IMR-90 (cell line): ENCODE measurements around the gene DTNA. TPM values are rescaled to one million over a fixed set of nuclear protein-coding genes. Genes with fewer than 3 reads are reported as not detected.

Experiments used
- ATAC-seq: fragments of 200-7000 bp; cut with Tn5 transposase; 2 replicates; pipeline ENCODE4 v1.9.1; 2020; ENCODE audit warnings: low read depth, mild to moderate bottlenecking, moderate library complexity
- BruUV-seq: library from RNA; stranded (reverse); fragments of 400-500 nt; replicated peaks from 2 replicates; lab custom pipeline; 2021; lab: Mats Ljungman, UMichigan
- CTCF ChIA-PET: fragments of 300-600 bp; formaldehyde crosslinking; extraction: SDS; loops from one replicate; lab custom pipeline; 2021; ENCODE audit warnings: antibody characterized with exemption; lab: Yijun Ruan, JAX
- POLR2A ChIA-PET: fragments of 300-600 bp; sonication (Branson Sonifier 250); formaldehyde crosslinking; loops from one replicate; lab custom pipeline; 2022; ENCODE audit warnings: antibody characterized with exemption; ENCODE audit not compliant: unreplicated experiment; lab: Charles Lee
- DNase-seq: peaks from one replicate; pipeline ENCODE4 v3.0.0; 2013
- H2AFZ ChIP-seq: replicated peaks from 2 replicates; pipeline ENCODE3; 2013; ENCODE audit warnings: low read length, mild to moderate bottlenecking; ENCODE audit not compliant: poor library complexity
- H2AK5ac ChIP-seq: 2 replicates; pipeline ENCODE4 v1.6.1; 2013; ENCODE audit warnings: low read depth, low read length, inconsistent platforms
- H2AK9ac ChIP-seq: replicated peaks from 2 replicates; pipeline ENCODE3; 2013; ENCODE audit warnings: mild to moderate bottlenecking, low read depth, low read length, moderate library complexity; ENCODE audit not compliant: poor library complexity
- H2BK120ac ChIP-seq: 2 replicates; pipeline ENCODE4 v1.6.1; 2013; ENCODE audit warnings: low read depth, low read length, inconsistent platforms
- H2BK15ac ChIP-seq: 3 replicates; pipeline ENCODE4 v1.6.1; 2013; ENCODE audit warnings: low read depth, low read length, inconsistent platforms
- H2BK20ac ChIP-seq: 2 replicates; pipeline ENCODE4 v1.6.1; 2013; ENCODE audit warnings: low read depth, mild to moderate bottlenecking, inconsistent platforms, low read length, moderate library complexity
- H2BK5ac ChIP-seq: 2 replicates; pipeline ENCODE4 v1.6.1; 2013; ENCODE audit warnings: mild to moderate bottlenecking, low read depth, low read length, inconsistent platforms; ENCODE audit not compliant: poor library complexity, severe bottlenecking
- H3K14ac ChIP-seq: replicated peaks from 2 replicates; pipeline ENCODE4 v1.6.1; 2013; ENCODE audit warnings: low read depth, low read length, inconsistent platforms
- H3K18ac ChIP-seq: 2 replicates; pipeline ENCODE4 v1.6.1; 2013; ENCODE audit warnings: low read depth, low read length, control low read depth
- H3K23ac ChIP-seq: 2 replicates; pipeline ENCODE4 v1.6.1; 2013; ENCODE audit warnings: low read depth, low read length, inconsistent platforms
- H3K27ac ChIP-seq: 2 replicates; pipeline ENCODE4 v1.5.1; 2013; ENCODE audit warnings: mild to moderate bottlenecking, control low read depth, low read length; ENCODE audit not compliant: insufficient read depth
- H3K27me3 ChIP-seq: 2 replicates; pipeline ENCODE4 v1.6.1; 2013; ENCODE audit warnings: low read length; ENCODE audit not compliant: control insufficient read depth, insufficient read depth
- H3K36me3 ChIP-seq: 2 replicates; pipeline ENCODE4 v1.6.1; 2013; ENCODE audit warnings: low read length, mixed read lengths; ENCODE audit not compliant: control insufficient read depth, insufficient read depth
- H3K4ac ChIP-seq: 2 replicates; pipeline ENCODE4 v1.6.1; 2013; ENCODE audit warnings: low read depth, low read length, inconsistent platforms
- H3K4me1 ChIP-seq: 2 replicates; pipeline ENCODE4 v1.6.1; 2013; ENCODE audit warnings: low read length, mixed read lengths; ENCODE audit not compliant: control insufficient read depth, insufficient read depth
- H3K4me2 ChIP-seq: 2 replicates; pipeline ENCODE4 v1.6.1; 2013; ENCODE audit warnings: low read depth, mild to moderate bottlenecking, control low read depth, low read length, moderate library complexity
- H3K4me3 ChIP-seq: 2 replicates; pipeline ENCODE4 v1.5.1; 2013; ENCODE audit warnings: low read depth, mild to moderate bottlenecking, control low read depth, low read length, moderate library complexity; ENCODE audit not compliant: insufficient read depth
- H3K56ac ChIP-seq: 2 replicates; pipeline ENCODE4 v1.6.1; 2013; ENCODE audit warnings: low read length, inconsistent platforms; ENCODE audit not compliant: insufficient read depth; ENCODE audit errors: extremely low read depth
- H3K79me1 ChIP-seq, 2 experiments: 2 replicates each; pipeline ENCODE4 v1.6.1; 2013; ENCODE audit warnings: low read length in 2 of 2, inconsistent platforms in 1 of 2, low read depth in 1 of 2
- H3K9ac ChIP-seq: 2 replicates; pipeline ENCODE4 v1.6.1; 2013; ENCODE audit warnings: low read depth, low read length, control low read depth
- H3K9me1 ChIP-seq: 2 replicates; pipeline ENCODE4 v1.6.1; 2013; ENCODE audit warnings: low read length, inconsistent platforms; ENCODE audit not compliant: insufficient read depth
- H3K9me3 ChIP-seq: 2 replicates; pipeline ENCODE4 v1.6.1; 2013; ENCODE audit warnings: low read length; ENCODE audit not compliant: control insufficient read depth, insufficient read depth
- H4K20me1 ChIP-seq: 2 replicates; pipeline ENCODE4 v1.6.1; 2013; ENCODE audit warnings: low read length, inconsistent platforms; ENCODE audit not compliant: insufficient read depth
- H4K5ac ChIP-seq: 2 replicates; pipeline ENCODE4 v1.6.1; 2013; ENCODE audit warnings: mild to moderate bottlenecking, low read depth, low read length, control low read depth
- H4K8ac ChIP-seq, 2 experiments: 2 replicates each; pipeline ENCODE4 v1.6.1; 2013; ENCODE audit warnings: low read depth in 2 of 2, low read length in 2 of 2, control low read depth in 1 of 2, inconsistent platforms in 1 of 2
- H4K91ac ChIP-seq: 2 replicates; pipeline ENCODE4 v1.6.1; 2013; ENCODE audit warnings: low read depth, low read length, inconsistent platforms; ENCODE audit not compliant: insufficient read depth
- CEBPB ChIP-seq: IDR thresholded peaks from 2 replicates; pipeline ENCODE4 v1.6.1; 2012; ENCODE audit warnings: low read depth, low read length, improper control_type of control experiment
- CHD1 ChIP-seq: IDR thresholded peaks from 2 replicates; pipeline ENCODE4 v1.6.1; 2012; ENCODE audit warnings: low read depth, low read length, improper control_type of control experiment
- FOS ChIP-seq: fragments of 150-350 bp; IDR thresholded peaks from 2 replicates; pipeline ENCODE4 v1.6.1; 2016; ENCODE audit warnings: low read depth, low read length
- MAFK ChIP-seq: IDR thresholded peaks from 2 replicates; pipeline ENCODE4 v1.6.1; 2012; ENCODE audit warnings: low read depth, low read length, improper control_type of control experiment
- MAZ ChIP-seq: IDR thresholded peaks from 2 replicates; pipeline ENCODE4 v1.6.1; 2012; ENCODE audit warnings: low read depth, mild to moderate bottlenecking, low read length, improper control_type of control experiment, moderate library complexity, borderline replicate concordance
- NFE2L2 ChIP-seq: fragments of 150-350 bp; IDR thresholded peaks from 2 replicates; pipeline ENCODE4 v1.6.1; 2016; ENCODE audit warnings: low read depth, mild to moderate bottlenecking, low read length
- POLR2A ChIP-seq: IDR thresholded peaks from 2 replicates; pipeline ENCODE4 v1.6.1; 2012; ENCODE audit warnings: mild to moderate bottlenecking, low read depth, low read length
- RCOR1 ChIP-seq: IDR thresholded peaks from 2 replicates; pipeline ENCODE4 v1.6.1; 2012; ENCODE audit warnings: mild to moderate bottlenecking, low read length, improper control_type of control experiment; ENCODE audit not compliant: insufficient replicate concordance
- SMC3 ChIP-seq: fragments of 150-350 bp; IDR thresholded peaks from 2 replicates; pipeline ENCODE4 v1.6.1; 2016; ENCODE audit warnings: low read depth, mild to moderate bottlenecking, antibody characterized with exemption, low read length, moderate library complexity
- WGBS, 2 experiments: methylation state at CpG; one replicate each; pipeline versions ENCODE4 v1.1.5 to v1.1.7; 2013; ENCODE audit warnings: missing lambda C conversion rate in 2 of 2; ENCODE audit not compliant: insufficient read length in 1 of 2; ENCODE audit errors: extremely low coverage in 2 of 2; 5-methylcytosine and 5-hydroxymethylcytosine counted together
- dilution Hi-C: fragments of 300-500 bp; cut with HindIII; formaldehyde crosslinking; loops from one replicate; pipeline ENCODE4 v1.14.3; 2018; ENCODE audit warnings: low sequenced_read_pairs; ENCODE audit not compliant: unreplicated experiment
- in situ Hi-C: fragments of 300-500 bp; cut with MboI; formaldehyde crosslinking; loops from 3 replicates; pipeline ENCODE4 v1.14.3; 2019; ENCODE audit warnings: low sequenced_read_pairs, inconsistent platforms, mixed read lengths
- intact Hi-C: fragments of 100-400 bp; cut with micrococcal nuclease; formaldehyde crosslinking; loops from 2 replicates; pipeline ENCODE4 v1.10.0; 2022
- polyA plus RNA-seq, 3 experiments: library from polyadenylated mRNA; depleted of rRNA; stranded (reverse); fragments of >200 nt; gene quantifications; 2 replicates each; pipeline ENCODE4 v1.2.3, GENCODE V29; 2012; ENCODE audit warnings: low replicate concordance in 1 of 3
- total RNA-seq: library from RNA; depleted of rRNA; stranded (reverse); fragments of >200 nt; gene quantifications from 2 replicates; pipeline ENCODE4 v1.2.3, GENCODE V29; 2012
- TF ChIP-seq, protein P1 (sequence below): fragments of 150-350 bp; IDR thresholded peaks from 2 replicates; pipeline ENCODE4 v1.6.1; 2016; ENCODE audit warnings: low read depth, mild to moderate bottlenecking, low read length, moderate library complexity, borderline replicate concordance

The DTNA gene
- total and polyA plus RNA-seq, 2 of the 4 experiments (the other 2 are of a cell fraction), result 9.5 to 10.8 TPM

DNA sequence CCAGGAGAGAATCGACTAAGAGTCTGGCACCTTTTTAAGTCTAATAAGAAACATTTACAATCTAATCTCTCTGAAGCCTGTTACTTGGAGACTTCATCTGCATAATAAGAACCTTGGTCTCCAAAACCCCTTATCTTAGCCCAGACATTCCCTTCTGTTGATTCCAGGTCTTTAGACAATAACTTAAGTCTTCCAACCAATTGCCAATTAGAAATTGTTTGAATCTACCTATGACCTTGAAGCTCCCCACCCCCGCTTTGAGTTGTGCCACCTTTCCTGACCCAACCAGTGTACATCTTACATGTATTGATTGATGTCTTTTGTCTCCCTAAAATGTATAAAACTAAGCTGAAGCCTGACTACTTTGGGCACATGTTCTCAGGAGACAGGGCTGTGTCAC, 49.5 kb upstream of the DTNA start:
- no peak overlapping the region for H3K56ac ChIP-seq
- 0 out of 3 replicates have a peak overlapping the region, but pooled peaks have one; percentile 36 for H2BK15ac ChIP-seq
- WGBS, 2 experiments, result no CpG with 5 or more reads among the region's 2 CpGs
- no peak for DNase-seq
- no peak overlapping the region for H3K14ac ChIP-seq
- H3K4me1 ChIP-seq, result peaks cover 2% of the 10 kb centered on the region
- BruUV-seq, result no TSS peak
- H4K20me1 ChIP-seq, result no peaks in the 10 kb centered on the region
- CTCF ChIA-PET, result interaction anchor here (0.9 to 2.5 kb wide), 14 partner anchors 8 to 133 kb away, joined by 3 to 17 read pairs (median 6); partner anchors contain the start of gene DTNA
- no peak overlapping the region for H3K4me3 ChIP-seq
- H2BK5ac ChIP-seq, result no peak overlapping the region
- no peak overlapping the region for H3K18ac ChIP-seq
- no peak overlapping the region for H4K5ac ChIP-seq
- H3K27ac ChIP-seq, result no peak overlapping the region
- H3K23ac ChIP-seq, result no peak overlapping the region
- no peak overlapping the region for H2AK9ac ChIP-seq
- peak overlapping the region; percentile 6; the same call in 1 of the 2 replicates for H2BK120ac ChIP-seq
- H4K8ac ChIP-seq, result 0 out of 4 replicates have a peak overlapping the region, but pooled peaks of 1 of the 2 experiments have one; percentile 24
- POLR2A ChIA-PET, result no interaction called here
- H2AK5ac ChIP-seq, result peak overlapping the region; percentile 2; the same call in 1 of the 2 replicates
- no peaks in the 10 kb centered on the region for H3K36me3 ChIP-seq
- H2BK20ac ChIP-seq, result peak overlapping the region; percentile 47; the same call in 1 of the 2 replicates
- intact Hi-C loops (loop anchor here (2.0 to 5.0 kb wide), 2 partner anchors 50 to 538 kb away; partner anchors contain the start of gene DTNA), dilution Hi-C loops (no loop called here), in situ Hi-C loops (loop anchor here (5.0 kb wide), 2 partner anchors 47 to 117 kb away; no protein-coding TSS in a partner anchor)
- H3K9ac ChIP-seq, result no peak overlapping the region
- no peak for ATAC-seq
- H3K79me1 ChIP-seq, result no peaks in the 10 kb centered on the region
- no peaks in the 10 kb centered on the region for H3K27me3 ChIP-seq
- no peak overlapping the region for H2AFZ ChIP-seq
- H3K4ac ChIP-seq, result no peak overlapping the region
- no peak overlapping the region for H3K4me2 ChIP-seq
- H4K91ac ChIP-seq, result peak overlapping the region; percentile 37; the same call in 1 of the 2 replicates
- H3K9me3 ChIP-seq, result no peaks in the 10 kb centered on the region
- TF ChIP-seq POLR2A, result no peak
- no peak for TF ChIP-seq FOS
- TF ChIP-seq SMC3, result no peak
- TF ChIP-seq, protein P1, sequence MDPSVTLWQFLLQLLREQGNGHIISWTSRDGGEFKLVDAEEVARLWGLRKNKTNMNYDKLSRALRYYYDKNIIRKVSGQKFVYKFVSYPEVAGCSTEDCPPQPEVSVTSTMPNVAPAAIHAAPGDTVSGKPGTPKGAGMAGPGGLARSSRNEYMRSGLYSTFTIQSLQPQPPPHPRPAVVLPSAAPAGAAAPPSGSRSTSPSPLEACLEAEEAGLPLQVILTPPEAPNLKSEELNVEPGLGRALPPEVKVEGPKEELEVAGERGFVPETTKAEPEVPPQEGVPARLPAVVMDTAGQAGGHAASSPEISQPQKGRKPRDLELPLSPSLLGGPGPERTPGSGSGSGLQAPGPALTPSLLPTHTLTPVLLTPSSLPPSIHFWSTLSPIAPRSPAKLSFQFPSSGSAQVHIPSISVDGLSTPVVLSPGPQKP, result no peak
- no peak for TF ChIP-seq CHD1
- TF ChIP-seq MAZ, result no peak
- TF ChIP-seq CEBPB, result no peak
- no peak for TF ChIP-seq RCOR1
- no peak for TF ChIP-seq NFE2L2
- TF ChIP-seq MAFK, result no peak
- no peaks in the 10 kb centered on the region for H3K9me1 ChIP-seq
